ENCODE data around the gene UBE2E1.

Gene UBE2E1

GRCh38 chr3:23820888-23821287 lies 15.1 kb downstream of the UBE2E1 start:
- no peak for DNase-seq (ENCODE audit: low read depth in 2 of 3, low spot score in 1 of 3)

GRCh38 chr3:23821858-23822257 lies 16.1 kb downstream of the UBE2E1 start:
- DNase-seq (ENCODE audit: low read depth in 2 of 3, low spot score in 1 of 3): no peak

- no peak for DNase-seq (ENCODE audit: low read depth in 2 of 3, low spot score in 1 of 3)
Observed at GRCh38 chr3:23822559-23822958, 16.8 kb downstream of the UBE2E1 start.

- no peak for DNase-seq (ENCODE audit: low read depth in 2 of 3, low spot score in 1 of 3)
Observed at GRCh38 chr3:23823620-23824019, 17.9 kb downstream of the UBE2E1 start.

- no peak for DNase-seq (ENCODE audit: low read depth in 2 of 3, low spot score in 1 of 3)
Observed at GRCh38 chr3:23824699-23825444, 19.1 kb downstream of the UBE2E1 start.

GRCh38 chr3:23825802-23826201 lies 20.0 kb downstream of the UBE2E1 start:
- no peak for DNase-seq (ENCODE audit: low read depth in 2 of 3, low spot score in 1 of 3)

GRCh38 chr3:23826382-23827064 lies 20.8 kb downstream of the UBE2E1 start:
- no peak for DNase-seq (ENCODE audit: low read depth in 2 of 3, low spot score in 1 of 3)

GRCh38 chr3:23829242-23829934 lies 23.6 kb downstream of the UBE2E1 start:
- no peak for DNase-seq (ENCODE audit: low read depth in 2 of 3, low spot score in 1 of 3)

- DNase-seq (ENCODE audit: low read depth in 2 of 3, low spot score in 1 of 3): no peak
Observed at GRCh38 chr3:23830869-23831484, 25.2 kb downstream of the UBE2E1 start.

- DNase-seq (ENCODE audit: low read depth in 2 of 3, low spot score in 1 of 3): no peak
Observed at GRCh38 chr3:23831517-23832394, 26.0 kb downstream of the UBE2E1 start.

- no peak for DNase-seq (ENCODE audit: low read depth in 2 of 3, low spot score in 1 of 3)
Observed at GRCh38 chr3:23832523-23832922, 26.8 kb downstream of the UBE2E1 start.

- DNase-seq (ENCODE audit: low read depth in 2 of 3, low spot score in 1 of 3): no peak
Observed at GRCh38 chr3:23834082-23834870, 28.5 kb downstream of the UBE2E1 start.

GRCh38 chr3:23835087-23835486 lies 29.3 kb downstream of the UBE2E1 start:
- DNase-seq (ENCODE audit: low read depth in 2 of 3, low spot score in 1 of 3): no peak

GRCh38 chr3:23835802-23836201 lies 30.0 kb downstream of the UBE2E1 start:
- no peak for DNase-seq (ENCODE audit: low read depth in 2 of 3, low spot score in 1 of 3)

- DNase-seq (ENCODE audit: low read depth in 2 of 3, low spot score in 1 of 3): no peak
Observed at GRCh38 chr3:23836536-23837230, 30.9 kb downstream of the UBE2E1 start.

- DNase-seq (ENCODE audit: low read depth in 2 of 3, low spot score in 1 of 3): no peak
Observed at GRCh38 chr3:23837286-23837685, 31.5 kb downstream of the UBE2E1 start.

- no peak for DNase-seq (ENCODE audit: low read depth in 2 of 3, low spot score in 1 of 3)
Observed at GRCh38 chr3:23837691-23838090, 31.9 kb downstream of the UBE2E1 start.

GRCh38 chr3:23840521-23840920 lies 34.8 kb downstream of the UBE2E1 start:
- no peak for DNase-seq (ENCODE audit: low read depth in 2 of 3, low spot score in 1 of 3)

GRCh38 chr3:23843869-23844268 lies 38.1 kb downstream of the UBE2E1 start:
- DNase-seq (ENCODE audit: low read depth in 2 of 3, low spot score in 1 of 3): no peak
